Measurements from ENCODE around the gene AMN1.
"Not testable (repeated sequence)": the region's sequence is repeated elsewhere in the genome, so short reads cannot be mapped to it uniquely, and the experiment has no call there.

The AMN1 gene

DNA sequence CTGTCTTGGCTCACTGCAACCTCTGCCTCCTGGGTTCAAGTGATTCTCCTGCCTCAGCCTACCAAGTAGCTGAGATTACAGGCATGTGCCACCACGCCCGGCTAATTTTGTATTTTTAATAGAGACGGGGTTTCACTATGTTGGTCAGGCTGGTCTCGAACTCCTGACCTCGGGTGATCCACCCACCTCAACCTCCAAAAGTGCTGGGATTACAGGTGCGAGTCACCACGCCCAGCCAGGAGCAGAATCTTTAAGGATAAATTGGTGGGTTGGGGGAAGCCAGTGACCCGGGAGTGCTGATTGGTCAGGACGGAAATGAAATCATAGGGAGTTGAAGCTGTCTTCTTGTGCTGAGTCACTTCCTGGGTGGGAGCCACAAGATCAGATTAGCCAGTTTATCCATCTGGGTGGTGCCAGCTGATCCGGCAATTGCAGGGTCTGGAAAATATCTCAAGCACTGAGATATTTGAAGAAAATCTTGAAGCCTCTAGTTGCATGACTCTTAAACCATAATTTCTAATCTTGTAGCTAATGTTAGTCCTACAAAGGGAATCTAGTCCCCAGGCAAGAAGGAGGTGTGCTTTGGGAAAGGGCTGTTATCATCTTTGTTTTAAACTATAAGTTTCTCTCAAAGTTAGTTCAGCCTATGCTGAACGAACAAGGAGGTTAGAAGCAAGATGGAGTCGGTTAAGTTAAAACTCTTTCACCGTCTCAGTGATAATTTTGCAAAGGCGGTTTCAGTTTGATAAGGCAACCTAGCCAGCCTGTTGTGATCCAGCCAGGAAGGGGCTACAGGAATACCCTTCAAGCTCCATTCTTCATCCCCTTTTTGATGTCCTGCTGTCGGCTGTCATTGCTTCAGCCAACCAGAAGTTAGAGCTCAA is 5.0 kb upstream of the AMN1 start:
- not testable (repeated sequence) for DNase-seq (ENCODE audit: low read depth in 3 of 3)

DNA sequence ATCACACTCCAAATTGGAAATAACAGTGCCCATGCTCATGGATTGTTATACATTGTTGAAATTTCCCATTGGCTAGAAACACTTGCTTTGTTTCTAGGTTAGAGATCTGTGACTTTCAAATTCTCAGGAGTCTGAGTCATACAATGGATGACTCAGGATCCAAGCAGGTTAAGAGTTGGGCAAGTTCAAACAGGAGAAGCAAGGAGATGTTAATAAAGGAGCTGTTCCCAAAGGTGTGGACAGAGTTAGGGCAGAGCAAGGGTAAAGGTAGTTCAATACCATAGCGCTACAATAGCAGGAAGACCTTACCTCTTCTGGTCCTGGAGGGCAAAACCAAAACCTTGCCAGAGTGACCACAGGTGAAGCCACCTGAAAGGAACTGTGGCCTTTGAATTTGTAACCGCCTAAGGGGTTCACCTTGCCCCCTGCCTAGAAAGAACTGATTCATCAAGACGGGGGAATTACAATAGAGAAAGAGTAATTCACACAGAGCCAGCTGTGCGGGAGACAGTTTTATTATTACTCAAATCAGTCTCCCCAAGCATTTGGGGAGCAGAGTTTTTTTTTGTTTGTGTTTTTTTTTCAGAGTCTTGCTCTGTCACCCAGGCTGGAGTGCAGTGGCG is 4.2 kb upstream of the AMN1 start:
- DNase-seq (ENCODE audit: low read depth in 3 of 3): peak in 1 of 3 experiments; percentile 35

DNA sequence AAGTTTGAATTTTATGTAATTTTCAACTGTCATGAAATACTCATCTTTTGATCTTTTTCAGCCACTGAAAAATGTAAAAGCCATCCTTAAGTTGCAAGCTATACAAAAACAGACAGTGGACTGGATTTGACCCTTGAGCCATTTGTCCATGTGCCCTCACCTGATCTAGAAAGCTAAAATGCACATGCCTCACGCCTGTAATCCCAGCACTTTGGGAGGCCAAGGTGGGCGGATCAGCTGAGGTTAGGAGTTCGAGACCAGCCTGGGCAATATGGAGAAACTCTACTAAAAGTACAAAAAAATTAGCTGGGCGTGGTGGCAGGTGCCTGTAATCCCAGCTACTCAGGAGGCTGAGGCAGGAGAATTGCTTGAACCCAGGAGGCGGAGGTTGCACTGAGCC is 2.4 kb upstream of the AMN1 start:
- DNase-seq (ENCODE audit: low read depth in 3 of 3): not testable (repeated sequence)

DNA sequence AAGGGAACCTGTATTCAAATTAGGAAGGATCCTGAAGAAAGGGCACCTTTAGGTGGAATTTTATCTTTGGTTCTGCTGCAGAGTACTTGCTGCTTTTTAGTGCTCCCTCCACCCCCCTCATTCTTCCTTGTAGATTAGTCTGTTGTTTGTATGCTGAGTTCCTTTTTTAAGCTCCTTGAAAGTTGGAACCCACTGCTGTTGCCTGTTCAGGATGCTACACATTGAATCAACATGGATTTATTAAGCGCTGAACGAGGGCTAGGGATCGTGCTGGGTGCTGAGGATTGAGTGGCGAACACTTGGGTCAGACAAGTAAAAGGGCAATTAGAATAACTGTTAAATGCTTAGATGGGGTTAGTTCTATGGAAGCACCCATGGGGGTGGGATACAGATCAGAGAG is 884 bp upstream of the AMN1 start:
- no peak for DNase-seq (ENCODE audit: low read depth in 3 of 3)

DNA sequence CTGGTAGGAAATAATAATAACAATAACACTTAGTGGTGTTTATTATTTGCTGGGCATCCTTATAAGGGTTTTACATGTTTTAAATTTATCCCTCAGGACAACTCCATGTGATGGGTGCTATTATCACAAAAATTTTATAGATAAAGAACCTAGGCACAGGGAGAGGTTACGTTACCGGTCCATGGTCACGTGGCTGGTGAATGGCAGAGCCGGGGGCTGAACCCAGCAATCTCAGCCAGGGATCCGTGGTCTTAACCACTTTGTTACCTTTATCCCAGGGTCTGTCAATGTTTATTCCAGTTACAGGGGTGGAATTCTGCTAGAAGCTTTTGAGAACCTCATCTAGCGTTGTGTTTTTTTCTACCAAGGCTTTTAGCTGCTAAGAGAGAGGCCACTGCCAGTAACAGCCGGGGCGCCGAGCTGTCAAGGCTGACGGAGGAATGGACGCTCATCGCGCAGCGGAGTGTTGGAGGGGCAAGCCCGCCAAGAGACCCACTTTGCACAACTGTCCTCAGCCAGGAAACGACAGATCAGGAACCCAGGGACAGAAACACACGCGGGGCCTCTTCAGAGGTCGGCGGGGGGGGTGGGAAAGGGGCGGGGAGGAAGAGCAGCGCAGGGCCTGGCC is 418 bp downstream of the AMN1 start:
- peak in 1 of 3 experiments; percentile 25 for DNase-seq (ENCODE audit: low read depth in 3 of 3)

DNA sequence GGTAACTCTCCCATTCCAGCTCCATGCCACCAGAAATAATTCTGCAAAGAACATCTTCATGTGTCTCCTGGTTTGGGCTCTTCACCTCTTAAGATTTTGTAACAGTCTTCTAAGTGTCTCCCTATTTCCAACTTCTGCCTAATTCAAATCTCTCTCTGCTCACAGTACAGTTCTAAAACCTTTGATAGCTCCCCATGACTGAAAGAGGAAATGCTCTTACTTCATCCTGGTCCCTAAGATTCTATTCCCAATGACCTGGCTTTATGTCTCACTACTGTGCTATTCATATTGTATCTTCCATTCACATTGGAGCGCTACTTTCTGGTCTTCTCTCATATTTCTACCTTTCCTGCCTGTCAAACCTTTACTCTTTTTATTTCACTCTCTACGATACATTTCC is 1.6 kb downstream of the AMN1 start:
- no peak for DNase-seq (ENCODE audit: low read depth in 3 of 3)

DNA sequence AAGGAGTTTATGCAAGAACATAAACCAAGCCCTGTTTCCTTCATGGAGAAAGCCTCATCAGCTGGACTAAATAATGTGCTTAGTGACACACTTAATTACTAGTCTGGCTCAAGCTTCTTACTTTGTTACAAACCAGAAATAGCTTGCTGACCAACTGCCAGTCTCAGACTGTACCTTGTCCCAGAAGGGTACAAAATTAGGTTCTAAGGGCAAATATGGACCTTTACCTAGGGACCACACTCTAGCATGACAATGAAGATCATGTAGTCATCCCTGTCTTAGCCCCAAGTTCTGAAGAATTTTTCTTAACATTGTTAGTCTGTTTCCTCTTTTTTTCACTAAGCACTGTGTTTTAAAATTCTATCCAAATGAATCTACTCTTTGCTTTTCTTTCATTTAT is 2.2 kb downstream of the AMN1 start:
- DNase-seq (ENCODE audit: low read depth in 3 of 3): no peak

DNA sequence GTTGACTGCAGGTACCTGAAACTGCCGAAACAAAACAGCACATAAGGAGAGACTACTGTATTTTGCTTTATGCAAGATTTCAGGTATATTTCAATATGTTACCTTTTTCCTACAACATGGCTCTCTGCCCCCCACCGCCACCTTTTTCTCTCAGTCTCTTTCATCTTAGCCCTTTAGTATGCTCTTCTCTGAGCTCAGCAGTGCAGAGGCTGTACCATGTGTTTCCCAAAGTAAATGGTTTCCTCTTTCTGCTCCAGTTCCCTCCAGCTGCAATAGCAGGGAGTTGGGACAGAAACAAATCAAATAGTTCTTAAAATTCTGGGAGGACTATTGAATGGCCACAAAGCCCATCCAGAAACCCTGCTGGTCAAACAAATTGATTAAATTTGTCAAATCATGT is 4.3 kb downstream of the AMN1 start:
- DNase-seq (ENCODE audit: low read depth in 3 of 3): no peak

DNA sequence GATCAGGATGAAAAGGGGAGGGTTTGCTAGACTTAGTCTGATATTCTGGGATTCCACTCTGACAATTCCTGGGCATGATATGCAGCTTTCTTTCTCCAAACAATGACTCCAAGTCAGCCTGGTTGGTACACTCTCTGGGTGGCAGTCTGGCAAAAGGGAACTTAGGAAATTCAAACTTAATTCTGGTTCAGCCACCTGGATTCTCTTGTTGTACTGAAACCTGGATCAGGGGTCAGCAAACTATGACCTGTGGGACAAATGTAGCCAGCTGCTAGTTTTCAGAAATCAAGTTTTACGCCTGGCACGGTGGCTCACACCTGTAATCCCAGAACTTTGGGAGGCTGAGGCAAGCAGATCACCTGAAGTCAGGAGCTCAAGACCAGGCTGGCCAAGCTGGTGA is 6.2 kb downstream of the AMN1 start:
- no peak for DNase-seq (ENCODE audit: low read depth in 3 of 3)

DNA sequence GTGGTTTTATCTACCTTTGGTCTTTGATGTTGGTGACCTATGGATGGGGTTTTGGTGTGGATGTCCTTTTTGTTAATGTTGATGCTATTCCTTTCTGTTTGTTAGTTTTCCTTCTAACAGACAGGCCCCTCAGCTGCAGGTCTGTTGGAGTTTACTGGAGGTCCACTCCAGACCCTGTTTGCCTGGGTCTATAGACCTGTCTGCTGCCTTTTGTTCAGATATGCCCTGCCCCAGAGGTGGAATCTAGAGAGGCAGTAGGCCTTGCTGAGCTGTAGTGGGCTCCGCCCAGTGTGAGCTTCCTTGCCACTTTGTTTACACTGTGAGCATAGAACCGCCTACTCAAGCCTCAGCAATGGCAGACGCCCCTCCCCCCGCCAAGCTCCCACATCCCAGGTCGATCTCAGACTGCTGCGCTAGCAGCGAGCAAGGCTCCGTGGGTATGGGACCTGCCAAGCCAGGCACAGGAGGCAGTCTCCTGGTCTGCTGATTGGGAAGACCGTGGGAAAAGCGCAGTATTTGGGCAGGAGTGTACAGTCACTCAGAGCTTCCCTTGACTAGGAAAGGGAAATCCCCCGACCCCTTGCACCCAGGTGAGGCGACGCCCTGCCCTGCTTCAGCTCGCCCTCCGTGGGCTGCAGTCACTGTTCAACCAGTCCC is 10.2 kb downstream of the AMN1 start:
- DNase-seq (ENCODE audit: low read depth in 3 of 3): not testable (repeated sequence)

DNA sequence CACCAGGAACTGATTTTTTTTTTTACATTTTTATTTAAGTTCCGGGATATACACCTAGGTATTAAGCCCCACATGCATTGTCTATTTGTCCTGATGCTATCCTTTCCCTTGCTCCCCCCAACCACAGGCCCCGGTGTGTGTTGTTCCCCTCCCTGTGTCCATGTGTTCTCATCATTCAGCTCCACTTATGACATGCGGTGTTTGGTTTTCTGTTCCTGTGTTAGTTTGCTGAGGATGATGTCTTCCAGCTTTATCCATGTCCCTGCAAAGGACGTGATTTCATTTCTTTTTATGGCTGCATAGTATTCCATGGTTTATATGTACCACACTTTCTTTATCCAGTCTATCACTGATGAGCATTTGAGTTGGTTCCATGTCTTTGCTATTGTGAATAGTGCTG is 11.8 kb downstream of the AMN1 start:
- not testable (repeated sequence) for DNase-seq (ENCODE audit: low read depth in 3 of 3)

DNA sequence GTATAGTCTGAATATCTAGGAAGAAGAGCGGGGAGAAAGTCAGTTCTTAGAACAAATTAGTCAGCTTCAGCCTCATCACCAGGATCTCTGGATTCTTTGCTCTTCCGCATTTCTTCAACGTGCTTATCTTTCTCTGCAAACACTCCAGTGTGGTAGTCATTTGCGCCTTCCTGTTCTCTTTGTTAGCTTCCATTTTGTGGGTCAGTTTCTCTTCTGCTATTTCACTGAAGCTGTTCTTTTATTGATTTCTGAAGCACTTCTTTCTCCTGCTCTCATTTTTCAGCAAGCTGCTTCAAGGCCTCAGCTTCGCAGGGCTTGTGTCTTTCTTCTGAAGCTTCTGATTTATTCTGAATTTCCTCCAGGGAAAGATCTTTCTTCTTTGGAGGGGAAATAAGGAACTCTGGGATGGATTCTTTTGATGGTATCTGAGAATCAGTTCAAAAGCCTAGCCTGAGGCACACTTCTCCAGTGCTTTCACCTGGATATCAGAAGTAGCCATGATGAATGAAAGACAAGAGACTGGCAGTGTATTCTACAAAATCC is 13.5 kb downstream of the AMN1 start:
- DNase-seq (ENCODE audit: low read depth in 3 of 3): no peak

DNA sequence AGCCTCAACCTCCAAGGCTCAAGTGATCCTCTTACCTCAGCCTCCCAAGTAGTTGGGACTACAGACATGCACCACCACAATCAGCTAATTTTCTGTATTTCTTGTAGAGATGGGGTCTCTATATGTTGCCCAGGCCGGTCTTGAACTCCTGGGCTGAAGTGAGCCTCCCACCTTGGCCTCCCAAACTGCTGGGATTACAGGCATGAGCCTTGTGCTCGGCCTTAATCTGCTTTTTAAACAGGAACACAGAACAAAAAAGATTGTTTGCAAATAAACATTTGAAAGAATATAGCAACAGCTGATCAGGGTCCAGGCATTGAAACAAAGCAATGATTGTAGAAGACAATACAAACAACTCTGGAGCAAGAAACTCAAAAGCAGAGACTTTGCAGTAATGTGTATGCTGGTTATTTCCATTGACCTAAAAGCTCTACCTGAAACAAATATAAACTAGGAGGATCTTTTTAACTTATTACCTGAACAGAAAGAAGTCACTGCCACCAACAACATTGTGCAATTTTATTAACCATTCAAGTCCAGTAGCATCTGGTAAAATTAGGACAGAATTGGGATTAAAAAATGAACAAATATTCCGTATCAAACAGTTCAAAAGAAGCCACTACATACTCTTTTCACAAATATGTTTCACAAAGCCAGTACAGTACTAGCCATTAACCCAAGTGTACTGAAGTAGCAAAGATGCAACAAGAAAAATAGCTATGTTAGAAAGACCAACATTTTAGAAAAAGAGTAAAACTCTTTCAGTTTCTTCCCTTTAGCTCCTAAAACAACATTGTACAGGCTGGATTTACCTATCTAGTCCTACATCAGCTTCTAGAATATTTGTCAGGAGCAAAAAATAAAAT is 14.2 kb downstream of the AMN1 start:
- no peak for DNase-seq (ENCODE audit: low read depth in 3 of 3)

DNA sequence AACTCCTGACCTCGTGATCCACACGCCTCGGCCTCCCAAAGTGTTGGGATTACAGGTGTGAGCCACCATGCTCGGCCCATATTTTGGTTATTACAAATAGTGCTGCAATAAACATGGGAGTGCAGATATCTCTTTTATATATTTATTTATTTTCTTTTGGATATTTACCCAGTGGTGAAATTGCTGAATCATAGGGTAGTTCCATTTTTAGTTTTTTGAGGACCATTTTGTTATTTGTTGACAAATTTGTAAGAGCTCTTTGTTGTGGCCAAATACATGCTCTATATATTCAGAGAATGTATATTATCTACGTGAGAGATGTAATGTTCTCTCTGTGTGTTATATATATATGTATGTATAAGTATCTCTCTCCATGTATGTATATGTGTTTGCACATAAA is 15.9 kb downstream of the AMN1 start:
- DNase-seq (ENCODE audit: low read depth in 3 of 3): no peak

DNA sequence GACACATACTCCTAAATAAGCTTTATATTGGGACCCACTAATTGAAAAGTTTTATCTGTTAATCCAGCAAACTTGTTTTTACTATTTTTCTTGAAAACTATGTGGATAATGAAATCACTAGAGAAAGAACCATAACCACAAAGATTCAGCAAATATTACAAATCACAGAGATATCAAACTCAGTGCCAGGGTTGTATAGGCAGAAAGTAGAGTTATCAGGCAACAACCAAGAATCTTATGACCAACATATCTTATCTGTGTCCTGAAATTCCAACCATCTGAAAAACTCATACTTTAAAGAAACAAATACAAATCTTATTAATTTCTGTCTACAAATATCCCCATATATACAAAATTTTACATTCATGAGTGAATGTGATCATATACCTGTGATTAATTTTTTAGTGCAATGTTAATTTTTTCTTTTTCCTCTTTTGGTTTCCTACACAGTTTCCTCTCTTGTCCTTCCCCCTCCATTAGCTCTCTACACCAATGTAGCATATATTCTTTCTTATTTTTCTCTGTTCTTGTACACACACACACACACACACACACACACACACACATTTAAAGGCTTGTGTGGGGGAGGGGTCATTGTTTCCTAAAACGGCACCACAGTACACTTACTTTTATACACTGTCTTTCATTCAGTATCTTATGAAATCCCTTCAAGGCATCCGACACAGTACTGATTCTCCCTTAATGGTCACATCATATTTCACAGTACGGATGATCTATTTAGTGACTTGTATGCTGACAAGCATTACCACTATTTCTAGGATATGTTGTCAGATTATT is 18.6 kb downstream of the AMN1 start:
- no peak for DNase-seq (ENCODE audit: low read depth in 3 of 3)

DNA sequence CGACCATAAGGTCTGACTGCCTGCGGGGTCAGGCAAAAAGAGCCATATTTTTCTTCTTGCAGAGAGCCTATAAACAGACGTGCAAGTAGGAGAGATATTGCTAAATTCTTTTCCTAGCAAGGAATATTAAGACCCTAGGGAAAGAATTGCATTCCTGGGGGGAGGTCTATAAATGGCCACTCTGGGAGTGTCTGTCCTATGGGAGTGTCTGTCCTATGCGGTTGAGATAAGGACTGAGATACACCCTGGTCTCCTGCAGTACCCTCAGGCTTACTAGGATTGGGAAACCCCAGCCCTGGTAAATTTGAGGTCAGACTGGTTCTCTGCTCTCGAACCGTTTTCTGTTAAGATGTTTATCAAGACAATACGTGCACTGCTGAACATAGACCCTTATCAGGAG is 20.7 kb downstream of the AMN1 start:
- DNase-seq (ENCODE audit: low read depth in 3 of 3): not testable (repeated sequence)

DNA sequence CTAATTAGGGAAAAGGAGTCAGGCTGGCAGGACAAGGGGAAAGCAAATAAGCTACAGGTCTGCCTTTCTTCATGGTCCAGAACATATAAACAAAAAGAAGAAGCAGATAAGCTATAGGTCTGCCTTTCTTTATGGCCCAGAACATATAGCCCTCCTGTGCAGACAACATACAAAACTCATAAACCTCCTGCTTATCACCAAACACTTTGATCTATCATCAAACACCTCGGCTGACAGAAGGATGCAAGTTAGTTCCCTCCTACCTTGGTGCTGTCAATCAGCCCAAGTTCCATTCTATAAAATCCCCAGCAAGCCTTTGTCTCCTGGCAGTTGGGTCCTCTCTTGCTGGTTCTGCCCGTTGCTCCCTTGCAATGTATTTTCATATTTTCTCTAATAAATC is 23.2 kb downstream of the AMN1 start:
- no peak for DNase-seq (ENCODE audit: low read depth in 3 of 3)

DNA sequence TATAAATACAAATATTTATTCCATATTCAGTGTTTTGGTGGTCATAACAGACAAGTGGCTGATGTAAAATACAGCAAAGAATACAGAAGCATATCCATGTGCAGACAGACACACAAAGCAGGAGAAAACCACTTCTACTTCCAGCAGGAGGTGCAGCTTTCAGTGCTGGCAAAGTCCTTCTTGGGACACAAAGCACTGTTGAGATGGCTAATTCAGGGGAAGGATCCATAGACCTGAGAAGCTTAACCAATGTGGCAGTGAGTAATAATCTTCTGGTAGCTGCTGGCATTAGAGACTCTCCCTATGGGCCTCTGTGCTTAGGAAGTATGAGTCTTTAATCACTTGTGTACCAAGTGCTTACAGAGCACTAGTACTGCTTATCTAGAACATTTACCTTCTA is 26.8 kb downstream of the AMN1 start:
- no peak for DNase-seq (ENCODE audit: low read depth in 3 of 3)

DNA sequence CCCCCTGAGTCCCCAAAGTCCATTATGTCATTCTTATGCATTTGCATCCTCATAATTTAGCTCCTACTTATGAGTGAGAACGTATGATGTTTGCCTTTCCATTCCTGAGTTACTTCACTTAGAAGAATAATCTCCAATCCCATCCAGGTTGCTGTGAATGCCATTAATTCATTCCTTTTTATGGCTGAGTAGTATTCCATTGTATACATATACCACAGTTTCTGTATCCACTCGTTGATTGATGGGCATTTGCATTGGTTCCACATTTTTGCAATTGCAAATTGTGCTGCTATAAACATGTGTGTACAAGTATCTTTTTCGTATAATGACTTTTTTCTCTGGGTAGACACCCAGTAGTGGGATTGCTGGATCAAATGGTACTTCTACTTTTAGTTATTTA is 38.9 kb downstream of the AMN1 start:
- not testable (repeated sequence) for DNase-seq (ENCODE audit: low read depth in 3 of 3)

DNA sequence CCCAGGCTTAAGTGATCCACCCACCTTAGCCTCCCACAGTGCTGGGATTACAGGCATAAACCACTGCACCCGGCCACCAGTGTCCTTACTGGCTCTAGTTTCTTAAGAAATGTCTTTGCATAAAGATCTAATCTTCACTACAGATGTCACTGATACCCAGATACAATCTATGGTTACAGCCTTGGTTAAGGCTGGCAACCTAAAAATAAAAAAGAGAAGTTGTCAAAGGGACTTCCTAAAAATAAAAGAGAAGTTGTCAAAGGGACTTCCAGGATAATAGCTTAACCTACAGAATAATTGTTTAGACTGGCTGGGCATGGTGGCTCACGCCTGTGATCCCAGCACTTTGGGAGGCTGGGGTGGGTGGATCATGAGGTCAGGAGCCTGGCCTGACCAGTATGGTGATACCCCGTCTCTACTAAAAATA is 41.7 kb downstream of the AMN1 start:
- no peak for DNase-seq (ENCODE audit: low read depth in 3 of 3)
